GM18951 (cell line): ENCODE results near the gene NUDT21.

Experiments
- POLR2A ChIP-seq: IDR thresholded peaks from 4 replicates; pipeline ENCODE4 v1.6.1; 2011; ENCODE audit warnings: mild to moderate bottlenecking; ENCODE audit not compliant: insufficient read length, insufficient read depth; ENCODE audit errors: extremely low read depth
- in situ Hi-C: fragments of 300-500 bp; cut with MboI; formaldehyde crosslinking; loops from one replicate; pipeline ENCODE4 v1.12.0; 2022; ENCODE audit warnings: low sequenced_read_pairs, mixed read lengths, inconsistent platforms; ENCODE audit not compliant: unreplicated experiment

Gene NUDT21

GRCh38 chr16:56421976-56422669, 29.0 kb downstream of the NUDT21 start:
- no peak for TF ChIP-seq POLR2A
- in situ Hi-C loops = no loop called here

- TF ChIP-seq POLR2A = no peak
- in situ Hi-C loops = no loop called here
These were observed 29.8 kb downstream of the NUDT21 start for GRCh38 chr16:56421313-56421712.

GRCh38 chr16:56420613-56421012, 30.5 kb downstream of the NUDT21 start:
- in situ Hi-C loops = no loop called here
- no peak for TF ChIP-seq POLR2A

GRCh38 chr16:56419740-56420548, 31.2 kb downstream of the NUDT21 start:
- in situ Hi-C loops = no loop called here
- TF ChIP-seq POLR2A = no peak

GRCh38 chr16:56417138-56417537, 34.0 kb downstream of the NUDT21 start:
- in situ Hi-C loops = no loop called here

GRCh38 chr16:56415875-56416274, 35.3 kb downstream of the NUDT21 start:
- TF ChIP-seq POLR2A = no peak

More at GRCh38 chr16:56417138-56417537, 34.0 kb downstream of the NUDT21 start:
- no peak for TF ChIP-seq POLR2A

GRCh38 chr16:56414366-56414765, 36.8 kb downstream of the NUDT21 start:
- no peak for TF ChIP-seq POLR2A
- in situ Hi-C loops = no loop called here

More at GRCh38 chr16:56415875-56416274, 35.3 kb downstream of the NUDT21 start:
- in situ Hi-C loops = no loop called here

GRCh38 chr16:56413381-56413780, 37.8 kb downstream of the NUDT21 start:
- TF ChIP-seq POLR2A = no peak
- in situ Hi-C loops = no loop called here

- TF ChIP-seq POLR2A = no peak
- in situ Hi-C loops = no loop called here
These were observed 39.5 kb downstream of the NUDT21 start for GRCh38 chr16:56411624-56412023.

- TF ChIP-seq POLR2A = no peak
- in situ Hi-C loops = no loop called here
These were observed 40.0 kb downstream of the NUDT21 start for GRCh38 chr16:56411123-56411522.

- in situ Hi-C loops = no loop called here
- TF ChIP-seq POLR2A = no peak
These were observed 41.9 kb downstream of the NUDT21 start for GRCh38 chr16:56409195-56409594.

GRCh38 chr16:56408379-56409098, 42.6 kb downstream of the NUDT21 start:
- in situ Hi-C loops = no loop called here
- TF ChIP-seq POLR2A = no peak

- TF ChIP-seq POLR2A = no peak
- in situ Hi-C loops = no loop called here
These were observed 45.0 kb downstream of the NUDT21 start for GRCh38 chr16:56405977-56406672.

- in situ Hi-C loops = no loop called here
- no peak for TF ChIP-seq POLR2A
These were observed 49.6 kb downstream of the NUDT21 start for GRCh38 chr16:56401482-56401881.
